Gastroesophageal sphincter (tissue), 3 donors: ENCODE measurements around the gene SRRT.

Source experiments
- CTCF ChIP-seq, 4 experiments: fragments of 200-600 bp in 2 of 4; fragments of 450-650 bp in 2 of 4; sonication (generic) in 1 of 4; IDR thresholded peaks; one replicate each; pipeline ENCODE4 v1.5.1; 2017 to 2019; ENCODE audit warnings: antibody characterized with exemption in 4 of 4, mild to moderate bottlenecking in 2 of 4, moderate library complexity in 2 of 4
- POLR2A ChIP-seq, 2 donors: fragments of 450-650 bp; IDR thresholded peaks; one replicate each; pipeline ENCODE4 v1.6.1; 2017; ENCODE audit warnings: antibody characterized with exemption in 2 of 2, mild to moderate bottlenecking in 2 of 2, moderate library complexity in 1 of 2
- POLR2AphosphoS5 ChIP-seq: sonication (generic); formaldehyde crosslinking; IDR thresholded peaks from one replicate; pipeline ENCODE4 v1.6.1; 2017; ENCODE audit warnings: antibody characterized with exemption

DNA sequence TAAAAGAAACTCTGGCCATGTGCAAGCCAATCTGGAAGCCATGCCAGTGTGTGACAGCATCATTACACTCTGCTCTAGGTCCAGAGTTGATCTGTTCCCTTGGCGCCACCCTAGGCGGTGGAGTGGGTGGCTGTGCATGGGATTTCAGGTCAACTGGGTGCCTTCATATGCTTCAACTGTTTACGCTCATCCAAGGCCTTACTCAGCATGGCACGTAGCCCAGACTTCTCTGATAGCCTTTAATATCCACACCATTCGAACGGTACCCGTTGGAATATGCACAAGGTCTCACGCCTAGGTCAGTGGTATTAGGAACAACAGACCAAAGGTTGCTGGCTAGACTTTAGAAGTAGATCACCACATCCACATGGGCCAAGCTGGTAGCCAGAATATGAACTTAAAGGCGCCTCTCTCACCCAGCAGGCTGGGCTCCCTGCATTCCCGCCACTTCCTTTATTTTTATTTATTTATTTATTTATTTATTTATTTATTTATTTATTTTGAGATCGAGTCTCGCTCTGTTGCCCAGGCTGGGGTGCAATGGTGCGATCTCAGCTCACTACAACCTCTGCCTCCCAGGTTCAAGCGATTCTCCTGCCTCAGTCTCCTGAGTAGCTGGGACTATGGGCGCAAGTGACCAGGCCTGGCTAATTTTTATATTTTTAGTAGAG, 39.4 kb downstream of the SRRT start:
- TF ChIP-seq CTCF (IDR thresholded peaks at IDR 0.05) (no peak), POLR2A (IDR thresholded peaks at IDR 0.05) (no peak), POLR2AphosphoS5 (no peak)
